GM21717 (cell line): ENCODE data around the gene NPAS3.

ENCODE experiments used
- ATAC-seq: cut with Tn5 transposase; IDR thresholded peaks from one replicate; pipeline ENCODE4 v1.9.1; 2021; ENCODE audit warnings: mild to moderate bottlenecking, moderate library complexity; ENCODE audit not compliant: unreplicated experiment

NPAS3 gene

GRCh38 chr14:32940066-32940651 is 1.5 kb downstream of the NPAS3 start:
- ATAC-seq = no peak

GRCh38 chr14:32940711-32941667 is 2.3 kb downstream of the NPAS3 start:
- ATAC-seq = no peak

GRCh38 chr14:32941668-32942065 is 3.0 kb downstream of the NPAS3 start:
- ATAC-seq = no peak

GRCh38 chr14:32947081-32947480 is 8.4 kb downstream of the NPAS3 start:
- no peak for ATAC-seq

GRCh38 chr14:32947792-32948191 is 9.1 kb downstream of the NPAS3 start:
- ATAC-seq = no peak

GRCh38 chr14:32950584-32950983 is 11.9 kb downstream of the NPAS3 start:
- ATAC-seq = no peak

- ATAC-seq = no peak
These were observed 28.7 kb downstream of the NPAS3 start for GRCh38 chr14:32967421-32967820.

GRCh38 chr14:32968972-32969544 is 30.4 kb downstream of the NPAS3 start:
- ATAC-seq = no peak

GRCh38 chr14:32977913-32978312 is 39.2 kb downstream of the NPAS3 start:
- no peak for ATAC-seq

- no peak for ATAC-seq
These were observed 40.1 kb downstream of the NPAS3 start for GRCh38 chr14:32978691-32979255.

GRCh38 chr14:32980178-32980901 is 41.7 kb downstream of the NPAS3 start:
- ATAC-seq = no peak

- ATAC-seq = no peak
These were observed 42.3 kb downstream of the NPAS3 start for GRCh38 chr14:32980902-32981501.

- ATAC-seq = no peak
These were observed 45.7 kb downstream of the NPAS3 start for GRCh38 chr14:32984241-32984930.

GRCh38 chr14:32985866-32986265 is 47.2 kb downstream of the NPAS3 start:
- no peak for ATAC-seq

- ATAC-seq = no peak
These were observed 48.3 kb downstream of the NPAS3 start for GRCh38 chr14:32986791-32987540.

- no peak for ATAC-seq
These were observed 53.0 kb downstream of the NPAS3 start for GRCh38 chr14:32991691-32992090.

- no peak for ATAC-seq
These were observed 55.2 kb downstream of the NPAS3 start for GRCh38 chr14:32993921-32994320.

GRCh38 chr14:32996343-32996742 is 57.7 kb downstream of the NPAS3 start:
- no peak for ATAC-seq

- no peak for ATAC-seq
These were observed 59.8 kb downstream of the NPAS3 start for GRCh38 chr14:32998433-32998832.
